Stimulated activated CD8-positive, alpha-beta memory T cell treated with anti-CD3 and anti-CD28 coated beads, Interleukin-15, amount 100 ng/mL, for 48 hours (primary cell): ENCODE measurements around the gene CARD11.
"Not testable (repeated sequence)": the region's sequence is repeated elsewhere in the genome, so short reads cannot be mapped to it uniquely, and the experiment has no call there.

ENCODE experiments used
- DNase-seq, 2 donors: peaks; one replicate each; pipeline ENCODE4 v3.0.0-alpha.2; 2020; ENCODE audit warnings: low read depth in 2 of 2

CARD11 gene

DNA sequence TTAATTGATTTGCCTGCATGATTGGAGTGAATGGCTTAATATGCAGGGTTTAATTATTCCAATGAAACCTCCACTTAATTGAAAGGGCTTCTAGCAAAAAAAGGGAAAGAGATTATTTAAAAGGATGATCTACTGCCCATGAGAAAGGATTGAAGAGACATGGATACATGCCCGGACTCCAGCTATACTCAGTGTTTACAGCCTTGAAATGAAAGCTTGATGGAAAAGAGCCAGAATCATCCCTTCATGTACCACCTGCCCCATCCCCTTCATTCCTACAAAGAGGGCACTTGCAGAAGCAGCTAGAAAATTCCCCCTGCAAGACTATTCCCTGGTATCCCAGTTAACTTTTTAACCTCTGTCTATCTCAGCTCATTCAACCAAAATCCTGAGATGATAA lies 78.4 kb downstream of the CARD11 start:
- no peak for DNase-seq

DNA sequence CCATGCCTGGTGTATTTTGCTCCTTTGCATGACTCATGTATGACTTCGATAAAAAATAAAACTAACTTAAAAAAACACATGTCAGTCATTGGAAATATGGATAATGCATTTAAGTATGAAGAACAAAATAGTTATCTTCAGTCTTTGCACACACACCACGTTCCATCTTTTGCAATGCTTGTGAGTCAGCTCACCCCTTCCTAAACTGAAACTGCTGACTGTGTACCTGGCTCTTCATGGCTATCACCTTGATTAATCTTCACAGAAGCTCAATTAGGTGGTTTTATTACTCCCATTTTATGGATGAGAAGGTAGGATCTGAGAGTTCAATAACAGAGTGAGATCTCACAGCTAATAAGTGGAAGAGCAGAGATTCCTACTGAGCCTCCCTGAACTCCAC lies 79.5 kb downstream of the CARD11 start:
- no peak for DNase-seq

DNA sequence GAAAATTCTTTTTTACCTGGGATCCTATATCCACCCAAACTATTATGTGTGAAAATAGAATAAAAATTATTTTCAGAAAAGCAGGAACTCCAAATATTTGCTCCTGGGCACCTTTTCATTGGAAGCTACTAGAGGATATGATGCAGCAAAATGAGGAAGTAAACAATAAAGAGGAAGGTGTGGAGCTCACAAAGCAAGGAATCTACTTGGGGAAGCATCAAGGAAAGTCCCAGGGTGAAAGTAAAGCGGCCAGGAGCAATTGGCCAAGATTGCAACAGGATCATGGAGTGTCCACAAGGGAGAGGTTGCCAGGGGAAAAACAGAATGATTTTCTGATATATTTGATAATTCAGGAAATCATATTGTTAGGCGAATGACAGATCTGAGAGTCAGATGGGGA lies 80.8 kb downstream of the CARD11 start:
- DNase-seq = no peak

DNA sequence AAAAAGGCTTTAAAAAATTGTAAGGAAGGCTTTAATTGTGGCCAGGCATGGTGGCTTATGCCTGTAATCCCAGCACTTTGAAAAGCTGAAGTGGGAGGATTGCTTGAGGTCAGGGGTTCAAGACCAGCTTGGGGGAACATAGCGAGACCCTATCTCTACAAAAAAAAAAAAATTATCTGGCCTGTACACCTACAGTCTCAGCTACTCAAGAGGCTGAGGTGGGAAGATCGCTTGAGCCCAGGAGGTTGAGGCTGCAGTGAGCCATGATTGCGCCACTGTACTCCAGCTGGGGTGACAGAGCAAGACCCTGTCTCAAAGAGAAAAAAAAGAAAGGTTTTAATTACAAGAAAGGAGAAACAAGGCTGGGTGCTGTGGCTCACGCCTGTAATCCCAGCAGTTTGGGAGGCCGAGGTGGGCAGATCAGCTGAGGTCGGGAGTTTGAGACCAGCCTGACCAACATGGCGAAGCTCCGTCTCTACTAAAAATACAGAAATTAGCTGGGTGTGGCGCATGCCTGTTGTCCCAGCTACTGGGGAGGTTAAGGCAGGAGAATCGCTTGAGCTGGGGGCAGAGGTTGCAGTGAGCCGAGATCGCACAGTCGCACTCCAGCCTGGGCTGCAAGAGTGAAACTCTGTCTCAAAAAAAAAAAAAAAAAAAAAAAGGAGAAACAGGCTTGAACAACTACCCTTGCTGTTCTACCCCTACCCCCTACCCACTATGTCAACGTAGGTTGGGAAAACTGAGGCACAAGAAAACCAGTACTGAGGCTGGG lies 83.7 kb downstream of the CARD11 start:
- no peak for DNase-seq

DNA sequence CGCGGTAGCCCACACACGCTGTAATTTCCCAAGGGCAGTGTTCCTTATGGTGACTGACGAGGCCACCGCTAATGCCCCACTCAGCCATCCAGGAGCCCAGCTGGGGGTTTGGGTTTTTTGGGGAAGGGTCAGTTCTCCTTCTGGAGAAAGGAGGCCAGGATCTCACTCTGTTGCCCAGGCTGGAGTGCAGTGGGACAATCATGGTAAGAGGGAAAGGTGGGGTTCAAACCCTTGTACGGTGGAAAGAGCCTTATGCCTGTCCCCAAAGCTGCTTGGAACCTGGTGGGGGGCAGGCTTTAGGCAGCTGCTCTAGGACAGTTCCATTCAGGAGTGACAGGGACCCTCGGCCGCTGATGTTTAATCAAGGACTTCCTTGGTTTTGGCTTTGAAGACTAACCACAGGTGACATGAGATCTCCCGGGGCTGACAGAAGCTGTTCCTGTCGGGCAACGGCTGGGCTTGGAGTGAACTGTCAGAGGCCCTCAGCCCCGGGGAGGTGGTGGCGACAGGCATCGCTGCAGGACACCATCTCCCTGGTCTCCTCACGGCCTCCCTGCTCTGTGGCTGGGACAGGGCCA lies 84.5 kb downstream of the CARD11 start:
- DNase-seq = no peak

DNA sequence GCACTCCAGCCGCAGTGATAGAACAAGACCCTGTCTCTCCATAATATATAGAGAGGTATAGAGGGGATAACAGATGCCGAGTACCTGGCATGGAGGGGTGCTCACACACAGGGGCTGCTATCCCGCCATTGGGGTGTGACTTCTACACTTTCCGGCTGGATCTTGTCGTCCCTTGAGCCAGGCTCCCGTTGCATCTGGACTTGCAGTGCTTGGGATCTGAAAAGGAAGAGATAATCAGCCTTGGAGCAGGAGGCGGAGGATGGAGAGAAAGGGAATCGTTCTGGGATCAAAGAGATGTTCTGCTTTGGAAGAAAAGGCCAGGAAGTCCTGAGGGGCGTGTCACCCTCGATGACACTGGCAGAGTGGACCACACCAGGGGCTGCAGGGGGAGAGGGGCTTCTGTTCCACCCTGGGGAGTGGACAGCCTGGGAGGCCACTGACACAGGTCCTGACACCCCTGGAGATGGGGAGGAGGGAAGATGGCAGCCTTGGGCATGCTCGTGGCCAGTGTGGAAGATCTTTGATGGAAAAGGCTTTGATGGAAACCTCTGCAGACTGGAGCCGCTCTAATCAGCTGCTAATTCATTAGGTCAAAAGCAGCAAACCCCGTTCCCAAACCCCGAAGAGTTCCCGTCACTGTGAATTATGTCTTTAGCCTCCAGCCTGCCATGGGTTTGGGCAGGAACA lies 85.1 kb downstream of the CARD11 start:
- no peak for DNase-seq

DNA sequence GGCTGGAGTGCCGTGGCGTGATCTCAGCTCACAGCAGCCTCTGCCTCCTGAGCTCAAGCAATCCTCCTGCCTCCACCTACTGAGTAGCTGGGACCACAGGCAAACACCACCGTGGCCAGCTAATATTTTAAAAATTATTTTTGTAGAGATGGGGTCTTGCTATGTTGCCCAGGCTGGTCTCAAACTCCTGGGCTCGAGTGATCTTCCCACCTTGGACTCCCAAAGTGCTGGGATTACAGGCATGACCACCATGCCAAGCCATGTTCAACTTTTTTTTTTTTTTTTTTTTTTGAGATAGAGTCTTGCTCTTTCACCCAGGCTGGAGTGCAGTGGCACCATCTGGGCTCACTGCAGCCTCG lies 86.3 kb downstream of the CARD11 start:
- not testable (repeated sequence) for DNase-seq

DNA sequence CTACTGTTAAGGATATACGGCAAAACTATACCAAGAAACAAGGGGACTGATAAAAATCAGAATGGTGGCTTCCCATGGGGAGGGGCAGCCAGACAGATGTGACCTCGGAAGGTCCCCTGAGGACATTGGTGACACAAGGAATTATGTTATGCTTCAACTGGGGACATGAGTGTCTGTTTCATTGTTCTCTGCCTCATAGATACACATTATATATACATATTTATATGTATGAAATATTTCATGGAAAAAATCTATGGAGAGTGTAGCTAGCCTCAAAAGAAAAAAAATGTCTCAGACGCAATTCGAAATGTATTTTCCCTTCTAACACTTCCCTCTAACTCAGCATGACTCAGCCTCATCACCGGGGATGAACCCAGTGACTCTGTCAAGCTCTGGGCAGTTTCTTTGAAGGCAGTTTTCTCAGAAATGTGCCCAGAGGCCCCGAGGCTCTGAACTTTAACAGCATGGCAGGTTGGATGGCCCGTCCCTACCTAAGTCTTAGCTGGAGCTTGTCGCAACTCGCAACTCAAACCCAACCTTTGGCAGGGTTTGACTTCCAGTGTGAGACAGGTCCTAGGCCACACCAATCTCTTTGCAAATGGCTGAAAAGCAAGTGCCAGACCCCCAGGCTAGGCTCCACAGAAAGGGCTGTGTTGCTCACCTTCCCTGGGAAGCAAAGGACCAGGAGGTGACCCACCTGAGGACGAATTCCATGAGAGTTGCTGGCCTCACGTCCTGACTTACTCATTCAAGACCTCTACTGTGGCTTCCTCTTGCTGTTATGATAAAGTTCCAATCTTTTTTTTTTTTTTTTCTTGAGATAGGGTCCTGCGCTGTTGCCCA lies 86.9 kb downstream of the CARD11 start:
- DNase-seq = peak; percentile 40 to 43

DNA sequence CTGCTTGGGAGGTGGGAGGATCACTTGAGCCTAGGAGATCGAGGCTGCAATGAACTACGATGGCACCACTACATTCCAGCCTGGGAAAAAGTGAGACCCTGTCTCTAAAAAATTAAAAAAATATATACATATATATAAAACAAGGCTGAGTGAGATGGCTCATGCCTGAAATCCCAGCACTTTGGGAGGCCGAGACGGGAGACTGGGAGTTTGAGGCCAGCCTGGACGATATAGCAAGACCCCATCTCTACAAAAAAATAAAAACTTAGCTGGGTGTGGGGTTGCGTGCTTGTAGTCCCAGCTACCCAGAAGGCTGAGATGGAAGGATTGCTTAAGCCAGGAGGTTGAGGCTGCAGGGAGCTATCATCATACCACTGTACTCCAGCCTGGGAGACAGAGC lies 87.6 kb downstream of the CARD11 start:
- DNase-seq = no peak

DNA sequence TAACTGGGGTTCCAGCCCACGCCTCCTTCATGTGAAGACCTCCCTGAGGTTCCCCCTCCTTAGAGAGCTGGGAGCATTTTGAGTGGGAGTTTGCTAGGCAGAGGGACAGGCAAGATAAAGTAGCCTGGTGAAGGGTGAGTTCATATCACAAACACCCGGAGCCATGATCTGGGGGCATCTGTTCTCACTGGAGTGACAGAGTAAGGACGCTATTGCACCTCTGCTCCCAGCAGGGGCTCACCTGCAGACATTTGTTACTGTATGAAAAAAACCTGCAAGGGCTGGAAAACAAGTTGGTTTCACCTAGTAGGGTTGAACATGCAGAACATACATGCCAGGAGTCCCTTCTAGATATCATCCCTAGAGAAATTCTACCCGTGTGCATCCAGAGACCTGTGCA lies 88.4 kb downstream of the CARD11 start:
- DNase-seq = no peak

DNA sequence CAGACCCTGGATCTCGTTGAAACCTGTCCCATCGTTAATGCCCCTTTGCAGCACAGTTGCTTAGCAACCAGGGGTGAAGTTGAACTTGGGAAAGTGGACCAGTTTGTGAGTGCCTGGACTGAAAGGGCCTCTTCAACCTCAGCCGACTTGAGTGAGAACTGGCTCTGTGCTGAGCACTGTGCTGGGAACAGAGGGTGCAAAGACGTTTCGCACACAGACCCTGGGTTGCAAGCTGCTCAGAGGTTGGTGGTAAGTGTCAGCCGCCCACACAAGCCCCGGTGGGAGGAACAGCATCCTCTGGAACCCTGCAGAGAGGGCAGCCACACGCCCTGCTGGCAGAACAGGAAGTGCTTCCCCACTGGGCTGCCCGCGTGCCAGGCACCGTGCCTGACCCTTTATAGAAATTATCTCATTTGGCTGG lies 89.2 kb downstream of the CARD11 start:
- peak in 1 of 2 donors; percentile 34 for DNase-seq

DNA sequence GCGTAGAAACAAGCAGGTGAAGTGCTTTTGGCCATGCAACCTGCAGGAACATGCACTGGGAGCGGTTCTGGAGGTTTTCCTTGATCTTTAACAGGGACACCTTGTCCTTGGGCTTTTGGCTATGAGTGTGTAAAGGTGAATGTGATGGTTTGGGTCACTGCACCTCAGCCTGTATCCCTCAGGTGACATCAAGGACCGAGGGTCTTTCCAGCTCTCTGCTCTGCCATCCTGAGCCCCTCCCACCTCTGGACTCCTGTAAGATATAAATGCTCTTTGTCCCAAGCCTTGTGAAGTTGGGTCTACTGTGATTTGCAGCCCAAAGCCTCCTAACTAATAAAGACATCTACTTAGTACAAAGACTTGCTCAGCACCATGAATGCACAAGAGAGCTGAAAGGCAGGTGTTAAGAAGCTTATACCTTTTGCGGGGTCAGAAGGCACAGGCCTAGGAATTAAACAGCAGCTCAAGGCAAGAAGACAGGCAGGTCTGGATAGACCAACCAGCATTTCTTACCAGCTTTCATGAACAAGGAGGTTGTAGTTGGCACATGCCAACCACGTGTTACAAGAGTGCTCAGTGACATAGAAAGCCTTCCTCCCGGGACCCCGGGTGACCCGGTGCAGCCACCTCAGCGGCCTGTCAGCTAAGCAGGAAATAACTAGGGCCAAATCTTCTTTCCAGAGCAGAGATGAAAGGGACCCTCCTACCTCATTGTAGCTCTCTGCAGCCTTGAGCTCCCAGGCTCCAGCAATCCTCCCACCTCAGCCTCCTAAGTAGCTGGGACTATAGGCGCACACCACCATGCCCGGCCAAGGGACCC lies 89.9 kb downstream of the CARD11 start:
- DNase-seq = no peak

DNA sequence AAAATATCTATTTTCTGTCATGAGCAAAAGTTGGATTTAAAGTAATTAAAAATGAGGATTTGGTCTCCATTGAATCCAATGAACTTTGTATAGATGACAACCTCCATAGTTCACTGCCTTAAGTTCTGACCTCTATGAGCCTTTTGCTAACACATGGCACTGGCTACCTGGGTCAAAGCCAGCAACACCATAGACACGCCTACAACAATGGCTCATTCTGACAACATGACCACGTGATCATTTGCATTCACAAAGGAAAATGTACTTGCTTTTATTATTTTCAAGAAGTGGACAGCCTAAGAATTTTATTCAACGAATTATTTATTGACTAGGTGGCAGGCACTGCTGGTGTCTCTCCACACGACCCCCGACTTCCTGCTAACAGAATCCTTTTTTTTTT lies 90.6 kb downstream of the CARD11 start:
- no peak for DNase-seq

DNA sequence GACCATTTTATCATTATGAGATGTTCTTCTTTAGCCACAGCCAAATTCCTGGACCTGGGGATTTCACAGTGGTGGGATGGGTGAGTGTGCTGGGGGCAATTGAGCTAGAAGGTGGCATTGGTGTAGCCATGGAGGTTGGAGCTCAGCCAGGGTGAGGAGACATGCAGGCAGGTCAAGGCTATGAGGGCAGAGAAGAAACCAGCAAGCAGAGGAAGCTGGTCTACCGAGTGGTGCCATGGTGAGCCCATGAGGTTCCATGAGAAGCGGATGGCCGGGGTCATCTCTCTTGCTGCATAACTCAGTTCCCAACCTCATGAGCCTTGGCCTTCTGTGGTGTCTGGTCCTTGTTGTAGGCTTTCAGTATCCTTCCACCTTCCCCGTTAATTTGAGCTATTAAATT lies 91.4 kb downstream of the CARD11 start:
- no peak for DNase-seq

DNA sequence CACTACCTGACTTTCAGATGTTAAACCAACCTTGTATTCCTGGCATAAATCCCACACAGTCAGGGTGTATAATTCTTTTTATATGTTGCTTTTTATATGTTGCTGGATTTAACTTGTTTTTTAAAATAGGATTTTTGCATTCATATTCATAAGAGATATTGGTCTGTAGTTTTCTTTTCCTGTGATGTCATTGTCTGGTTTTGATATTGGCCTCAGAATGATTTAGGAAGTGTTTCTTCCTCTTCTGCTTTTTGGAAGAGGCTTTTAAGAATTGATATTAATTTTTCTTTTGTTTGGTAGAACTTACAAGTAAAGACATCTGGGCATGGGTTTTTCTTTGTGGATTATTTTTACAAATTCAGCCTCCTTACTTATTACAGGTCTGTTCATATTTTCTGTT lies 93.1 kb downstream of the CARD11 start:
- DNase-seq = no peak

DNA sequence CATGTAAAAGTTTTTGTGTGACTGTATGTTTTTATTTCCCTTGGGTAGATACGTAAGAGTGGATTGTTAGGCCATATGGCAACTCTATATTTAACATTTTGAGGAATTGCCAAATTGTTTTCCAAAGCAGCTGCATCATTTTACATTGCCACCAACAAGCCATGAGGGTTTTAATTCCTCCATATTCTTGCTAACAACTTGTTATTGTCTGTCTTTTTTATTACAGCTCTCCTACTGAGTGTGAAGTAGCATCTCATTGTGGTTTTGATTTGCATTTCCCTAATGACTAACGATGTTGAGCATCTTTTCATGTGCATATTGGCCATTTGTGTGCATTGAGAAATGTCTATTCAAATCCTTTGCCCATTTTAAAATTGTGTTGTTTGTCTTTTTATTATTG lies 94.9 kb downstream of the CARD11 start:
- DNase-seq = no peak

DNA sequence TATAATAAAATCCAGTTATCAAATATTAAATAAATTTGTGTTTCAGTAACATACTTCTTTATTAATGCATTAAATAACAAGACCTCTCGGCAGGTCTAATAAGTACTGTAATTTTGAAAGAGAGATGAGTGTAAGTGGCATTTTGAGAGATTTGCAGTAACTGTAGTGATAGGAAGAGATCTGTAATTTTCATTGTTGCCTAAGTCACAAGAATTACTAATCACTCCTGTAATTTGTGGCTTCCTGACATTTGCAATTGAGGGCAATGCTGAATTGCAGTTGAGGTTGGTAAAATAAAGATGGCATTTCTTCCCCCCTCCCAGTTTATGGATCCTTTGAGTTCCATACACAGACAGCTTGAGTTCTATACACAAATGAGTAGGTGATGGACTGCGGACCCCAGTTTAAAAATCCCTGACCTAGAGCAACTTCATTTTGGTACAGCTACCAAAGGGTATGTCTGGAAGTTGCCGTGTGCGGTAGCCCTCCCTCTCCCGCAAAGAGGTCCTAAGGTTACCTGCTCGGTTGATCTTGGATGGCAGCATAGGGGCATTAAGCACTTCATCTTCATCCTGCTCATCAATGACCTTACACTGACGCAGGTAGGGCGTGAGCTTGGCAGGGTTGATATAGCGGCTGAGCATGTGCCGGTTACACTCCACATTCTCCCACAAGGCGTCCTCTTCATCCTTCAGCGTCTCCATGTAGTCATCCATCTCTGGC lies 96.4 kb downstream of the CARD11 start:
- no peak for DNase-seq

DNA sequence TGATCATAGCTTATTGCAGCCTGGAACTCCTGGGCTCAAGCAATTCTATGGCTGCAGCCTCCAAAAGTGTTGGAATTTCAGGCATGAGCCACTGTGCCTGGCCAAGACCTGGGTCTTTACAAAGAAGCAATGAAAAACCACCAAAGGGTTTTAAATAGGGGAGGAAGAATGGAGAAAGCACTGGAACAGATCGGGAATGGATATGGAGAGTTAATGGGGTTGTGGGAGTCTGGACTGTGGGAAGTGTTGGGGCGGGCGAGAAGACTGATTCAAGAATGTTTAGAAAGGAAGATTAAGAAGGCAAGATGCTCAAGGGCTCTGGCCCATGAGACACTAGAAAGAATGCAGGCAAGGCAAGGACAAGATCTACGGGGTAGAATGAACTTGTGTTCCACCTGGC lies 98.5 kb downstream of the CARD11 start:
- no peak for DNase-seq

DNA sequence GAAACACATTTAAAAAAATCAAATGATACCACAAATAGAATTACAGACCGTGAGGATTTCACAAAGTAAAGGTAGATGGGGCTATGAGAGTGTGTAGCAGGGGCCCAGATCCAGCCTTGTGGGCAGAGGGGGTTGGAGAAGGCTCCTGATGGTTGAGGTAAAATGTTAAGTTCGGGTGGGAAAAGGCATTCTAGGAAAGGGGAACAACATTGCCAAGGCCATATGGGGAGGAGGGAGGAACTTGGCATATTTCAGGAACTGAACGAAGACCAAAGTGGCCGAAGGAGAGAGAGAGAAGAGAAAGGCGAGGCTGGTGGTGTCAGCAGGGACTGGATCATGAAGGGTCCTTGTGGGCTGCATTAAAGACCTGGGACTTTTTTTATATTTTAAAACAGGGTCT lies 98.9 kb downstream of the CARD11 start:
- DNase-seq = no peak

DNA sequence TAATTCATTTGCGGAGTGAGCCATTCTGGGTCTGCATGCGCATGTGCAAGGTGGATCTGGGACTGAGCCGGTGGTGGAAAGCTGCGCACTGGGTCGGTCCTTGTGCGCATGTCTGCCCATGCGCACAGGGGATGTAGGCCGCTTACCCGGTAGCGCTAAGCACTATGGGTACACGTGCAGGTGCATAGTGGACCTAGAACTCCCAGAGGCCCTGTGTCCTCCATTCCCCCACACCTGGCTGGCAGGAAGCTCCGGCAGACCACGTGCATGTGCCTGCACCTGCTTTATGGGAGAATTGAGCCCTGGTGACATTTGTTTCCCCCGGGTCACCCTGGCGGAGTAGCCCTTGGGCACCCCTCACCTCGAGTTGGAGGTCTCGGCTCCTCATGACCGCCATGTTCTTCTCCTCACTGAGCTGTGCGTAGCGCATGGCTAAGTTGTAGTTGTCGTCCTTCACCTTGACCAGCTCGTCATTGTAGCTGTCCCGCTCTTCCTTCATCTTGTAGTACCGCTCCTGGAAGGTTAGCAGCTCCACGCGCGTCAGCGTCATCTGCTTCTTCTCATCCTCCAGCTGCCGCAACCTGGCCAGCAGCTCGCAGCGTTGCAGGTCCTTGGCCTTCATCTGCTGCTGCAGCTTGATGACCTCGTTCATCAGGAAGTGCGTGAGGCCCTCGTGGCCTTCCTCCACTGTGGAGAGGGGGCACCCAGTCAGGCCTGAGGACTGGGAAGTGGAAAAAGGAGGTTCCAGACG lies 99.6 kb downstream of the CARD11 start:
- DNase-seq = no peak
